HepG2 (cell line): ENCODE data around the gene ADGRB2. TPM values are rescaled to one million over a fixed set of nuclear protein-coding genes. Genes with fewer than 3 reads are reported as not detected.

Experiments used
- BRD4 ChIP-seq: sonication (generic); formaldehyde crosslinking; IDR thresholded peaks from 2 replicates; pipeline ENCODE4 v1.4.0; 2020; ENCODE audit warnings: missing genetic modification reagents
- DMAP1 ChIP-seq: IDR thresholded peaks from 2 replicates; pipeline ENCODE4 v1.6.1; 2016
- HBP1 ChIP-seq: IDR thresholded peaks from 2 replicates; pipeline ENCODE4 v1.6.1; 2016; ENCODE audit warnings: low read depth, control low read depth
- HMGXB4 ChIP-seq, 2 experiments: sonication (generic) in 1 of 2; formaldehyde crosslinking in 1 of 2; IDR thresholded peaks; 2 replicates each; pipeline versions ENCODE4 v1.4.0 to v1.6.1; 2018 to 2020; ENCODE audit warnings: missing genetic modification reagents in 2 of 2, borderline replicate concordance in 1 of 2, low read depth in 1 of 2, mild to moderate bottlenecking in 1 of 2, missing biosample characterization in 1 of 2
- LCORL ChIP-seq, 2 experiments: fragments of 450-650 bp in 1 of 2; sonication (generic) in 1 of 2; formaldehyde crosslinking in 1 of 2; IDR thresholded peaks; 2 replicates each; pipeline versions ENCODE4 v1.5.0 to v1.6.1; 2017 to 2020; ENCODE audit warnings: antibody characterized with exemption in 1 of 2, missing genetic modification reagents in 1 of 2
- PAXIP1 ChIP-seq: sonication (generic); formaldehyde crosslinking; conservative IDR thresholded peaks from 2 replicates; pipeline ENCODE4 v1.4.0; 2020; ENCODE audit warnings: mild to moderate bottlenecking, missing genetic modification reagents, moderate library complexity
- PBX2 ChIP-seq: IDR thresholded peaks from 2 replicates; pipeline ENCODE4 v1.6.1; 2016; ENCODE audit warnings: control low read depth
- RAD21 ChIP-seq: fragments of 450-650 bp; formaldehyde crosslinking; IDR thresholded peaks from 2 replicates; pipeline ENCODE4 v1.5.0; 2020; ENCODE audit warnings: mild to moderate bottlenecking
- SP4 ChIP-seq: sonication (generic); formaldehyde crosslinking; IDR thresholded peaks from 2 replicates; pipeline ENCODE4 v1.8.1; 2023; ENCODE audit warnings: mild to moderate bottlenecking, missing genetic modification reagents
- YY1 ChIP-seq: IDR thresholded peaks from 2 replicates; pipeline ENCODE4 v1.6.1; 2011; ENCODE audit warnings: low read length, low read depth, moderate library complexity, mild to moderate bottlenecking; ENCODE audit not compliant: insufficient read depth, insufficient replicate concordance
- ZFP91 ChIP-seq: sonication (generic); formaldehyde crosslinking; IDR thresholded peaks from 2 replicates; pipeline ENCODE4 v1.9.0; 2022; ENCODE audit warnings: missing genetic modification reagents, mild to moderate bottlenecking, borderline replicate concordance
- ZNF224 ChIP-seq: sonication (generic); formaldehyde crosslinking; IDR thresholded peaks from 2 replicates; pipeline ENCODE4 v1.5.0; 2020; ENCODE audit warnings: mild to moderate bottlenecking, missing genetic modification reagents
- ZNF691 ChIP-seq: sonication (generic); formaldehyde crosslinking; IDR thresholded peaks from 2 replicates; pipeline ENCODE4 v1.4.0; 2020; ENCODE audit warnings: missing genetic modification reagents, low read depth, mild to moderate bottlenecking, borderline replicate concordance
- polyA plus RNA-seq, 8 experiments: library from polyadenylated mRNA; depleted of rRNA in 3 of 8; stranded (reverse) in 7 of 8; unstranded in 1 of 8; fragments of >200 nt; fragmentation: Illumina TruSeq in 4 of 8; extraction: Trizol in 4 of 8; gene quantifications; 2 replicates each; pipeline versions ENCODE4 v1.2.1 to v1.2.3, GENCODE V29; 2011 to 2016; ENCODE audit warnings: low read depth in 4 of 8, missing spikeins in 1 of 8, mixed read lengths in 1 of 8; ENCODE audit not compliant: insufficient read depth in 1 of 8
- total RNA-seq, 5 experiments: library from RNA; depleted of rRNA; stranded (reverse); fragments of >200 nt; fragmentation: Illumina TruSeq; extraction: Trizol; gene quantifications; 2 replicates each; pipeline ENCODE4 v1.2.3, GENCODE V29; 2016; ENCODE audit warnings: low read depth in 1 of 5

ADGRB2 gene
- total and polyA plus RNA-seq, 2 of the 13 experiments (the other 11 are each of a cell fraction or from before 2014, with no cell fraction given) = 0.03 to 0.09 TPM

GRCh38 chr1:31789259-31790065 lies 25.3 kb upstream of the ADGRB2 start (continued):
- TF ChIP-seq ZNF691 (peak; percentile 84; the same call in 1 of the 2 replicates), PAXIP1 (CRISPR knock-in tag) (peak; percentile 31; the same call in 1 of the 2 replicates), SP4 (CRISPR knock-in tag) (peak; percentile 52; the same call in 1 of the 2 replicates), DMAP1 (CRISPR knock-in tag) (0 out of 2 replicates have a peak, but pooled peaks have one; percentile 12), RAD21 (CRISPR knock-in tag) (peak; percentile 92), ZFP91 (CRISPR knock-in tag) (peak; percentile 58; the same call in 1 of the 2 replicates), PBX2 (CRISPR knock-in tag) (no peak), LCORL (IDR thresholded peaks at IDR 0.05) (no peak), LCORL (CRISPR knock-in tag; IDR thresholded peaks at IDR 0.05) (0 out of 2 replicates have a peak, but pooled peaks have one; percentile 31), ZNF224 (CRISPR knock-in tag) (no peak), HBP1 (CRISPR knock-in tag) (0 out of 2 replicates have a peak, but pooled peaks have one; percentile 60), YY1 (peak; percentile 42), BRD4 (no peak), HMGXB4 (CRISPR knock-in tag; IDR thresholded peaks at IDR 0.05; ENCODE audit: borderline replicate concordance in 1 of 2, low read depth in 1 of 2) (peak; percentile 70 to 86)
